PC-9 (cell line): ENCODE data around the gene LRRC47.

Experiments
- CTCF ChIP-seq: fragments of 200-600 bp; sonication (generic); conservative IDR thresholded peaks from 2 replicates; pipeline ENCODE4 v1.6.1; 2017; ENCODE audit warnings: mixed run types, antibody characterized with exemption, mild to moderate bottlenecking, moderate library complexity
- EZH2 ChIP-seq: fragments of 200-600 bp; sonication (generic); IDR thresholded peaks from 2 replicates; pipeline ENCODE4 v1.8.0; 2017; ENCODE audit warnings: antibody characterized with exemption, low read depth

DNA sequence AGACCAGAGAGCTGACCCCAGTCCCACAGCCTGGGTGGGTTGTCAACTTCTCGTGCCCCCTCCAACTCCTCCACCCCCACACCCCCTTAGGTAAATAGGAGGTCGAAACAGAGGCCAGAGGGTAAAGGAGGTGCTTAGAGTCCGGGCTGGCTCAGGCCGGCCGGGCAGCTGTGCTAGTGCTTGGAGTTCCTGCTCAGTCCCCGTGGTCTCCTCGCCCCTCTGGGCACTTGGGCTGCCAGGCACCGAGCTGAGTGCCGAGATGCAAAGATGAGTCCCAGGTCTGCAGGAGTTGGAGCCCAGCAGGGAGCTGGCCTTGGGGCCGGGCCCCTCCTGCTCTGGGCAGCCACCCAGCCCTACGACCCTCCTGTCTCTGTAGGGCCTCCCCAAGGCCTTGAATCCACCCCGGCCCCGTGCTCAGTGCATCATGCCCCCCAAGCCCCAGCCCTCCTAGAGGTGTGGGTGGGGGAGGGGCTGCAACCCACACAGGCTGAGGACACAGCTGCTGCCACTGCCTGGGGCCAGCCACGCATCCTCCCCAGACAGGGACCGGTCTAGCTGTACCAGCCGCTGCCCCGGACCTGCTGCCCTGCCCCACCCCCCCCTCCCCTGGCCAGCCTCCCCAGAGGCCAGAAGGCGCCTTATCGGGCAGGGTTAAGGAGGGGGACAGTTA is 21.9 kb downstream of the LRRC47 start:
- TF ChIP-seq CTCF (no peak), EZH2 (no peak)
